ENCODE results near the gene DBI. TPM values are rescaled to one million over a fixed set of nuclear protein-coding genes. Genes with fewer than 3 reads are reported as not detected.

The DBI gene
- total and polyA plus RNA-seq, 2 of the 13 experiments (the other 11 are each of a cell fraction or from before 2014, with no cell fraction given) = 330 to 659 TPM

GRCh38 chr2:119369845-119370244, 3.1 kb downstream of the DBI start:
- Histone ChIP-seq H3K79me2 (ENCODE audit: insufficient read depth, low read length) (peaks cover 46% of the 10 kb centered on the region), H3K9me3 (ENCODE audit: low read length) (no peaks in the 10 kb centered on the region), H3K27me3 (ENCODE audit: control insufficient read depth in 1 of 2, insufficient read depth in 2 of 2, low read length in 2 of 2) (no peaks in the 10 kb centered on the region; a peak in 1 of 5 replicates), H4K20me1 (ENCODE audit: insufficient read depth, low read length) (peaks cover 28% of the 10 kb centered on the region), H3K36me3 (replicated peaks in 1 of 2; ENCODE audit: control insufficient read depth in 1 of 2, insufficient read depth in 2 of 2, low read length in 2 of 2) (peaks cover 41 to 54% of the 10 kb centered on the region in 2 experiments), H3K27ac (ENCODE audit: extremely low read length, insufficient read depth, low read length) (no peak overlapping the region), H3K4me1 (ENCODE audit: insufficient read depth, low read length) (peaks cover 55% of the 10 kb centered on the region), H3K4me2 (ENCODE audit: low read depth, low read length) (peak overlapping the region; percentile 25; the same call in 1 of the 2 replicates), H3K4me3 (replicated peaks in 1 of 3; ENCODE audit: insufficient read depth in 1 of 3, low read depth in 2 of 3, low read length in 3 of 3) (no peak overlapping the region), H3K9ac (ENCODE audit: insufficient read depth, low read depth, low read length) (no peak overlapping the region), H2AFZ (ENCODE audit: low read length) (no peak overlapping the region)
- intact Hi-C loops (cut with micrococcal nuclease; ENCODE audit: unreplicated experiment) = loop anchor here (5.0 kb wide), 2 partner anchors 62 to 78 kb away; partner anchors contain the start of gene TMEM37
- FAIRE-seq (no peak), ATAC-seq (no peak), DNase-seq (ENCODE audit: low spot score) (no peak)
- no TSS peak for BruUV-seq (replicated peaks)
- 99% methylated on average over 6 of the region's 6 CpGs for WGBS (ENCODE audit: low lambda C conversion rate)
- TF ChIP-seq RBM22 (optimal IDR thresholded peaks at IDR 0.05; ENCODE audit: low read length) (peak; percentile 54), DNMT3B (CRISPR knock-in tag; conservative IDR thresholded peaks at IDR 0.05) (no peak), NFE2 (CRISPR knock-in tag; IDR thresholded peaks at IDR 0.05) (no peak), SETDB1 (CRISPR knock-in tag; IDR thresholded peaks at IDR 0.05; ENCODE audit: borderline replicate concordance) (no peak), FOXK1 (CRISPR knock-in tag; IDR thresholded peaks at IDR 0.05; ENCODE audit: borderline replicate concordance, low read depth) (no peak), ZNF780A (CRISPR knock-in tag; IDR thresholded peaks at IDR 0.05) (no peak)
- CTCF ChIA-PET (ENCODE audit: low intra/inter-chr PET ratio, low total read pairs) = no interaction called here
- in situ Hi-C loops (cut with HindIII; ENCODE audit: extremely low pct_ligation_motif_present, low pct_unique_long_range_greater_than_20kb) = no loop called here
- POLR2A ChIA-PET = no interaction called here

GRCh38 chr2:119371111-119371510, 4.3 kb downstream of the DBI start:
- H3K9me3 ChIP-seq (ENCODE audit: low read length) = no peaks in the 10 kb centered on the region
- H3K4me1 ChIP-seq (ENCODE audit: insufficient read depth, low read length) = peaks cover 44% of the 10 kb centered on the region
- H3K27me3 ChIP-seq (ENCODE audit: control insufficient read depth in 1 of 2, insufficient read depth in 2 of 2, low read length in 2 of 2) = no peaks in the 10 kb centered on the region; a peak in 1 of 5 replicates
- no peak overlapping the region for H3K27ac ChIP-seq (ENCODE audit: extremely low read length, insufficient read depth, low read length)
- no peak overlapping the region for H3K4me2 ChIP-seq (ENCODE audit: low read depth, low read length)
- no peak for ATAC-seq
- peaks cover 33% of the 10 kb centered on the region for H3K79me2 ChIP-seq (ENCODE audit: insufficient read depth, low read length)
- no TSS peak for BruUV-seq (replicated peaks)
- in situ Hi-C loops (cut with HindIII; ENCODE audit: extremely low pct_ligation_motif_present, low pct_unique_long_range_greater_than_20kb) (no loop called here), intact Hi-C loops (cut with micrococcal nuclease; ENCODE audit: unreplicated experiment) (no loop called here)
- DNase-seq (ENCODE audit: low spot score) = no peak
- 96% methylated on average over 6 of the region's 6 CpGs for WGBS (ENCODE audit: low lambda C conversion rate)
- POLR2A ChIA-PET = no interaction called here
- no peak for FAIRE-seq
- H3K9ac ChIP-seq (ENCODE audit: insufficient read depth, low read depth, low read length) = no peak overlapping the region
- no peak overlapping the region for H3K4me3 ChIP-seq (replicated peaks in 1 of 3; ENCODE audit: insufficient read depth in 1 of 3, low read depth in 2 of 3, low read length in 3 of 3)
- no peak overlapping the region for H2AFZ ChIP-seq (ENCODE audit: low read length)
- H4K20me1 ChIP-seq (ENCODE audit: insufficient read depth, low read length) = peaks cover 28% of the 10 kb centered on the region
- CTCF ChIA-PET (ENCODE audit: low intra/inter-chr PET ratio, low total read pairs) = no interaction called here
- H3K36me3 ChIP-seq (replicated peaks in 1 of 2; ENCODE audit: control insufficient read depth in 1 of 2, insufficient read depth in 2 of 2, low read length in 2 of 2) = peaks cover 41 to 54% of the 10 kb centered on the region in 2 experiments
- TF ChIP-seq YEATS4 (CRISPR knock-in tag; IDR thresholded peaks at IDR 0.05; ENCODE audit: borderline replicate concordance) = no peak
- no peak for TF ChIP-seq PCBP2 (optimal IDR thresholded peaks at IDR 0.05; ENCODE audit: low read depth, low read length, poor library complexity, severe bottlenecking)
- no peak for TF ChIP-seq RCOR2 (CRISPR knock-in tag; IDR thresholded peaks at IDR 0.05)
- no peak for TF ChIP-seq ZNF724P (CRISPR knock-in tag; IDR thresholded peaks at IDR 0.05; ENCODE audit: borderline replicate concordance)
- no peak for TF ChIP-seq ZNF362 (CRISPR knock-in tag; IDR thresholded peaks at IDR 0.05; ENCODE audit: borderline replicate concordance)
- TF ChIP-seq ZNF629 (CRISPR knock-in tag; conservative IDR thresholded peaks at IDR 0.05) = no peak
- no peak for TF ChIP-seq UBTF (CRISPR knock-in tag; IDR thresholded peaks at IDR 0.05)
- no peak for TF ChIP-seq ZNF350 (CRISPR knock-in tag; IDR thresholded peaks at IDR 0.05; ENCODE audit: borderline replicate concordance, low read depth)
- TF ChIP-seq PAF1 (CRISPR knock-in tag; IDR thresholded peaks at IDR 0.05) = no peak

Data from HepG2 (cell line).